ENCODE results near the gene TVP23C.

Gene TVP23C

GRCh38 chr17:15496735-15497670, 66.3 kb downstream of the TVP23C start:
- no peak for DNase-seq (ENCODE audit: low spot score)

GRCh38 chr17:15494821-15495220, 68.5 kb downstream of the TVP23C start:
- no peak for DNase-seq (ENCODE audit: low spot score)

- no peak for DNase-seq (ENCODE audit: low spot score)
These were observed 69.6 kb downstream of the TVP23C start for GRCh38 chr17:15493693-15494035.

GRCh38 chr17:15492791-15493692, 70.2 kb downstream of the TVP23C start:
- DNase-seq (ENCODE audit: low spot score) = no peak

GRCh38 chr17:15492186-15492585, 71.1 kb downstream of the TVP23C start:
- DNase-seq (ENCODE audit: low spot score) = no peak

GRCh38 chr17:15490634-15491261, 72.5 kb downstream of the TVP23C start:
- no peak for DNase-seq (ENCODE audit: low spot score)

GRCh38 chr17:15488557-15488956, 74.7 kb downstream of the TVP23C start:
- no peak for DNase-seq (ENCODE audit: low spot score)

GRCh38 chr17:15485045-15485444, 78.2 kb downstream of the TVP23C start:
- DNase-seq (ENCODE audit: low spot score) = no peak

- DNase-seq (ENCODE audit: low spot score) = no peak
These were observed 79.9 kb downstream of the TVP23C start for GRCh38 chr17:15483431-15483830.

- DNase-seq (ENCODE audit: low spot score) = no peak
These were observed 80.8 kb downstream of the TVP23C start for GRCh38 chr17:15482476-15482875.

- DNase-seq (ENCODE audit: low spot score) = no peak
These were observed 81.8 kb downstream of the TVP23C start for GRCh38 chr17:15481481-15481880.

- no peak for DNase-seq (ENCODE audit: low spot score)
These were observed 83.1 kb downstream of the TVP23C start for GRCh38 chr17:15480204-15480603.

- no peak for DNase-seq (ENCODE audit: low spot score)
These were observed 83.6 kb downstream of the TVP23C start for GRCh38 chr17:15479703-15480102.

GRCh38 chr17:15478845-15479244, 84.4 kb downstream of the TVP23C start:
- DNase-seq (ENCODE audit: low spot score) = no peak

- no peak for DNase-seq (ENCODE audit: low spot score)
These were observed 87.5 kb downstream of the TVP23C start for GRCh38 chr17:15475631-15476354.

GRCh38 chr17:15472891-15473290, 90.4 kb downstream of the TVP23C start:
- DNase-seq (ENCODE audit: low spot score) = no peak

GRCh38 chr17:15470536-15470935, 92.7 kb downstream of the TVP23C start:
- DNase-seq (ENCODE audit: low spot score) = no peak

GRCh38 chr17:15469260-15469659, 94.0 kb downstream of the TVP23C start:
- no peak for DNase-seq (ENCODE audit: low spot score)

GRCh38 chr17:15468126-15468525, 95.2 kb downstream of the TVP23C start:
- no peak for DNase-seq (ENCODE audit: low spot score)

GRCh38 chr17:15467592-15467991, 95.7 kb downstream of the TVP23C start, which contains the start of gene CDRT4:
CDRT4 (minus strand) TSS chr17:15467621; CDS start chr17:15440238, 27,383 bp downstream.
- no peak for DNase-seq (ENCODE audit: low spot score)

GRCh38 chr17:15466131-15466530, 97.2 kb downstream of the TVP23C start:
- no peak for DNase-seq (ENCODE audit: low spot score)
